Prostate gland (tissue), 2 donors: ENCODE measurements around the gene RXRB. TPM values are rescaled to one million over a fixed set of nuclear protein-coding genes. Genes with fewer than 3 reads are reported as not detected.

Source experiments
- DNase-seq: peaks from one replicate; pipeline ENCODE4 v3.0.0-alpha.2; 2019; ENCODE audit warnings: low spot score
- H3K27ac ChIP-seq, 2 donors: fragments of 200-600 bp; sonication (generic); 2 replicates each; pipeline ENCODE4 v1.5.1; 2017 to 2019
- H3K27me3 ChIP-seq: fragments of 200-600 bp; sonication (generic); replicated peaks from 2 replicates; pipeline ENCODE4 v1.5.1; 2019; ENCODE audit not compliant: insufficient read depth
- H3K36me3 ChIP-seq, 2 donors: fragments of 200-600 bp; sonication (generic); 1 replicate in 1 of 2; 2 replicates in 1 of 2; pipeline versions ENCODE4 v1.5.1 to v1.8.1; 2017 to 2019
- H3K4me1 ChIP-seq: fragments of 200-600 bp; sonication (generic); replicated peaks from 2 replicates; pipeline ENCODE4 v1.5.1; 2019
- H3K4me3 ChIP-seq, 2 donors: fragments of 200-600 bp; sonication (generic); 2 replicates each; pipeline ENCODE4 v1.5.1; 2017 to 2019
- H3K9me3 ChIP-seq: fragments of 200-600 bp; sonication (generic); 2 replicates; pipeline ENCODE4 v1.5.1; 2017
- CTCF ChIP-seq, 4 experiments: fragments of 200-600 bp in 2 of 4; fragments of 450-650 bp in 2 of 4; sonication (generic) in 2 of 4; IDR thresholded peaks; 1 replicate in 3 of 4; 2 replicates in 1 of 4; pipeline ENCODE4 v1.5.1; 2016 to 2019; ENCODE audit warnings: antibody characterized with exemption in 4 of 4, mild to moderate bottlenecking in 2 of 4, moderate library complexity in 2 of 4
- POLR2A ChIP-seq: fragments of 450-650 bp; IDR thresholded peaks from one replicate; pipeline ENCODE4 v1.6.1; 2016; ENCODE audit warnings: antibody characterized with exemption, mild to moderate bottlenecking
- POLR2AphosphoS5 ChIP-seq: sonication (generic); formaldehyde crosslinking; IDR thresholded peaks from one replicate; pipeline ENCODE4 v1.6.1; 2017; ENCODE audit warnings: antibody characterized with exemption
- WGBS: methylation state at CpG from one replicate; pipeline ENCODE4 v1.1.5; 2018; 5-methylcytosine and 5-hydroxymethylcytosine counted together
- intact Hi-C: fragments of 100-400 bp; cut with DNase I; formaldehyde crosslinking; loops from one replicate; pipeline ENCODE4 v1.14.2; 2022
- total RNA-seq, 2 donors: library from RNA; depleted of rRNA; stranded (reverse); fragments of >200 nt; gene quantifications; one replicate each; pipeline ENCODE4 v1.1.0, GENCODE V29; 2016

Gene RXRB
- total RNA-seq, 2 donors from 2014 or later, result 30.6 to 40.5 TPM

GRCh38 chr6:33166811-33167210, 33.7 kb downstream of the RXRB start:
- no peak overlapping the region for H3K4me3 ChIP-seq
- no peak for DNase-seq
- no peaks in the 10 kb centered on the region for H3K27me3 ChIP-seq
- intact Hi-C loops, result no loop called here
- no peaks in the 10 kb centered on the region for H3K36me3 ChIP-seq
- TF ChIP-seq POLR2A, result no peak
- no peak for TF ChIP-seq CTCF (IDR thresholded peaks at IDR 0.05)
- TF ChIP-seq POLR2AphosphoS5, result no peak
- 89% methylated on average over 6 of the region's 7 CpGs for WGBS
- H3K9me3 ChIP-seq, result no peaks in the 10 kb centered on the region
- H3K4me1 ChIP-seq, result no peaks in the 10 kb centered on the region
- H3K27ac ChIP-seq, result no peak overlapping the region

- Histone ChIP-seq H3K27me3 (no peaks in the 10 kb centered on the region), H3K27ac (no peak overlapping the region), H3K9me3 (no peaks in the 10 kb centered on the region), H3K36me3 (no peaks in the 10 kb centered on the region), H3K4me1 (no peaks in the 10 kb centered on the region), H3K4me3 (no peak overlapping the region)
- WGBS, result 85% methylated on average over 6 of the region's 6 CpGs
- DNase-seq, result no peak
- intact Hi-C loops, result no loop called here
- no peak for TF ChIP-seq CTCF (IDR thresholded peaks at IDR 0.05)
- no peak for TF ChIP-seq POLR2A
- no peak for TF ChIP-seq POLR2AphosphoS5
Measured at GRCh38 chr6:33166363-33166762, 34.1 kb downstream of the RXRB start.

- no peak for DNase-seq
- no peak overlapping the region for H3K4me3 ChIP-seq
- 88% methylated on average over 17 of the region's 17 CpGs for WGBS
- no peak overlapping the region for H3K27ac ChIP-seq
- H3K4me1 ChIP-seq, result no peaks in the 10 kb centered on the region
- H3K36me3 ChIP-seq, result no peaks in the 10 kb centered on the region
- no peaks in the 10 kb centered on the region for H3K27me3 ChIP-seq
- intact Hi-C loops, result no loop called here
- TF ChIP-seq POLR2AphosphoS5, result no peak
- H3K9me3 ChIP-seq, result no peaks in the 10 kb centered on the region
Measured at GRCh38 chr6:33165581-33166258, 34.7 kb downstream of the RXRB start.

- DNase-seq, result no peak
- no peaks in the 10 kb centered on the region for H3K4me1 ChIP-seq
- TF ChIP-seq POLR2AphosphoS5 (no peak), POLR2A (no peak), CTCF (IDR thresholded peaks at IDR 0.05) (no peak)
- WGBS, result 73% methylated on average over 14 of the region's 14 CpGs
- intact Hi-C loops, result loop anchor here (5.0 kb wide), 1 partner anchor 32 kb away; no protein-coding TSS in a partner anchor
- no peaks in the 10 kb centered on the region for H3K36me3 ChIP-seq
- no peak overlapping the region for H3K27ac ChIP-seq
- no peaks in the 10 kb centered on the region for H3K27me3 ChIP-seq
- no peaks in the 10 kb centered on the region for H3K9me3 ChIP-seq
- H3K4me3 ChIP-seq, result no peak overlapping the region
Measured at GRCh38 chr6:33164665-33165373, 35.6 kb downstream of the RXRB start.

- no peak overlapping the region for H3K4me3 ChIP-seq
- TF ChIP-seq CTCF (IDR thresholded peaks at IDR 0.05) (no peak), POLR2AphosphoS5 (no peak), POLR2A (no peak)
- no peaks in the 10 kb centered on the region for H3K4me1 ChIP-seq
- H3K27ac ChIP-seq, result no peak overlapping the region
- no peaks in the 10 kb centered on the region for H3K36me3 ChIP-seq
- no peaks in the 10 kb centered on the region for H3K9me3 ChIP-seq
- no peaks in the 10 kb centered on the region for H3K27me3 ChIP-seq
- WGBS, result 61% methylated on average over 10 of the region's 10 CpGs
- no peak for DNase-seq
- intact Hi-C loops, result loop anchor here (5.0 kb wide), 1 partner anchor 33 kb away; no protein-coding TSS in a partner anchor
Measured at GRCh38 chr6:33164176-33164575, 36.3 kb downstream of the RXRB start.
